PFSK-1 (cell line): ENCODE data around the gene EHD1. TPM values are rescaled to one million over a fixed set of nuclear protein-coding genes. Genes with fewer than 3 reads are reported as not detected.

ENCODE experiments used
- FOXP2 ChIP-seq: optimal IDR thresholded peaks from 2 replicates; pipeline ENCODE3; 2011; ENCODE audit warnings: borderline replicate concordance, control low read depth, inconsistent platforms; ENCODE audit not compliant: insufficient read depth; ENCODE audit errors: extremely low read length, extremely low read depth
- POLR2AphosphoS5 ChIP-seq: IDR thresholded peaks from 2 replicates; pipeline ENCODE4 v1.6.1; 2012; ENCODE audit warnings: low read depth, mild to moderate bottlenecking, control low read depth, low read length, moderate library complexity
- REST ChIP-seq, 2 experiments: IDR thresholded peaks; 2 replicates each; pipeline versions ENCODE4 v1.6.1 to v1.8.0; 2011 to 2012; ENCODE audit warnings: low read depth in 2 of 2, low read length in 2 of 2, control low read depth in 1 of 2, inconsistent platforms in 1 of 2, mild to moderate bottlenecking in 1 of 2, moderate library complexity in 1 of 2; ENCODE audit not compliant: insufficient read depth in 1 of 2
- SIN3A ChIP-seq: IDR thresholded peaks from 2 replicates; pipeline ENCODE4 v1.6.1; 2012; ENCODE audit warnings: mild to moderate bottlenecking, low read length, moderate library complexity, borderline replicate concordance; ENCODE audit not compliant: insufficient read depth
- TAF1 ChIP-seq: IDR thresholded peaks from 2 replicates; pipeline ENCODE4 v1.6.1; 2012; ENCODE audit warnings: low read length, control low read depth, borderline replicate concordance; ENCODE audit not compliant: insufficient read depth
- polyA plus RNA-seq: library from polyadenylated mRNA; unstranded; fragments of >200 nt; gene quantifications from one replicate; pipeline ENCODE4 v1.2.1, GENCODE V29; 2012; ENCODE audit warnings: low read depth, missing spikeins; ENCODE audit not compliant: insufficient read length

The EHD1 gene
- 81.2 TPM for polyA plus RNA-seq

GRCh38 chr11:64878494-64879243, at the start of gene EHD1:
Gene EHD1, minus strand, starts transcription at chr11:64878621. Its CDS starts 157 bp downstream, at chr11:64878464.
- TF ChIP-seq TAF1 (peak; percentile 93; the same call in 1 of the 2 replicates), SIN3A (peak; percentile 80; the same call in 1 of the 2 replicates), FOXP2 (peak; percentile 90), POLR2AphosphoS5 (peak; percentile 92), REST (IDR thresholded peaks at IDR 0.05; ENCODE audit: insufficient read depth in 1 of 2, low read depth in 2 of 2, low read length in 2 of 2) (no peak)

- TF ChIP-seq TAF1 (no peak), POLR2AphosphoS5 (no peak), FOXP2 (no peak), SIN3A (no peak), REST (IDR thresholded peaks at IDR 0.05; ENCODE audit: insufficient read depth in 1 of 2, low read depth in 2 of 2, low read length in 2 of 2) (no peak)
Measured at GRCh38 chr11:64926689-64927088, 48.3 kb upstream of the EHD1 start.

GRCh38 chr11:64925536-64926436, 47.4 kb upstream of the EHD1 start:
- TF ChIP-seq POLR2AphosphoS5 (no peak), REST (IDR thresholded peaks at IDR 0.05; ENCODE audit: insufficient read depth in 1 of 2, low read depth in 2 of 2, low read length in 2 of 2) (no peak), FOXP2 (no peak), TAF1 (no peak), SIN3A (no peak)

GRCh38 chr11:64924910-64925284, 46.5 kb upstream of the EHD1 start:
- TF ChIP-seq TAF1 = no peak
- no peak for TF ChIP-seq SIN3A
- TF ChIP-seq POLR2AphosphoS5 = no peak
- no peak for TF ChIP-seq REST (IDR thresholded peaks at IDR 0.05; ENCODE audit: insufficient read depth in 1 of 2, low read depth in 2 of 2, low read length in 2 of 2)
- TF ChIP-seq FOXP2 = no peak
